Measurements from ENCODE around the gene ZNF521. TPM values are rescaled to one million over a fixed set of nuclear protein-coding genes. Genes with fewer than 3 reads are reported as not detected.

The ZNF521 gene
- total RNA-seq, 1 experiment from 2014 or later: not detected

GRCh38 chr18:25167612-25168410 lies 184.2 kb downstream of the ZNF521 start:
- Histone ChIP-seq H3K79me2 (ENCODE audit: low read length) (no peaks in the 10 kb centered on the region), H3K27ac (ENCODE audit: low read length) (no peak overlapping the region), H2AFZ (ENCODE audit: low read length) (no peak overlapping the region), H4K20me1 (ENCODE audit: insufficient read depth, low read depth, low read length) (no peaks in the 10 kb centered on the region), H3K4me2 (ENCODE audit: low read depth, low read length, poor library complexity, severe bottlenecking) (no peak overlapping the region), H3K9me2 (replicated peaks; ENCODE audit: insufficient read depth, low read length) (no peaks in the 10 kb centered on the region), H3K9ac (ENCODE audit: low read length) (no peak overlapping the region), H3K9me3 (ENCODE audit: low read length) (no peaks in the 10 kb centered on the region), H3K4me3 (ENCODE audit: low read length) (no peak overlapping the region), H3K4me1 (ENCODE audit: low read length) (no peaks in the 10 kb centered on the region), H3K27me3 (ENCODE audit: low read length) (no peaks in the 10 kb centered on the region), H3K36me3 (ENCODE audit: insufficient read depth, low read length) (no peaks in the 10 kb centered on the region)
- DNase-seq: no peak

DNA sequence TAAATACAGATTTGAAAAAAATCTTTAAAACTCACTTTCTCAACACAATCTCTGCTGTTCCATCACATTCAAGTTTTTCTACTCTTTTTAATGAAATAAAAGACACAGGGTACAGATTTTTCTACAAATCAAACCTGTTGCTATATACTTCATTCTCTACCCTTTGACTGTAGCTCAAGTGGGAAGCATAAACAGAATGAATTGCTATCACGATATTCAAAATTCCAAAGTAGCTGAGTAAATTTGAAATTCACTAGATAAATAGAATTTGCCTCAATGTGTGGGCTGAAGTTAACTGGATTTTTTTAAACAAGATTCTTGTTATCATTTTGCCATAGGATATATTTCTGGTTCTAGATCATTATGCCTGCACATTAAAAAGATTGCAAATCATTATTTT lies 185.9 kb downstream of the ZNF521 start:
- H4K20me1 ChIP-seq (ENCODE audit: insufficient read depth, low read depth, low read length): no peaks in the 10 kb centered on the region
- H3K9me2 ChIP-seq (replicated peaks; ENCODE audit: insufficient read depth, low read length): no peaks in the 10 kb centered on the region
- H3K79me2 ChIP-seq (ENCODE audit: low read length): no peaks in the 10 kb centered on the region
- no peak overlapping the region for H3K9ac ChIP-seq (ENCODE audit: low read length)
- H3K4me3 ChIP-seq (ENCODE audit: low read length): no peak overlapping the region
- H3K4me2 ChIP-seq (ENCODE audit: low read depth, low read length, poor library complexity, severe bottlenecking): no peak overlapping the region
- H3K27me3 ChIP-seq (ENCODE audit: low read length): no peaks in the 10 kb centered on the region
- no peak for DNase-seq
- H3K4me1 ChIP-seq (ENCODE audit: low read length): no peaks in the 10 kb centered on the region
- H3K27ac ChIP-seq (ENCODE audit: low read length): no peak overlapping the region
- no peaks in the 10 kb centered on the region for H3K36me3 ChIP-seq (ENCODE audit: insufficient read depth, low read length)
- no peaks in the 10 kb centered on the region for H3K9me3 ChIP-seq (ENCODE audit: low read length)
- no peak overlapping the region for H2AFZ ChIP-seq (ENCODE audit: low read length)

DNA sequence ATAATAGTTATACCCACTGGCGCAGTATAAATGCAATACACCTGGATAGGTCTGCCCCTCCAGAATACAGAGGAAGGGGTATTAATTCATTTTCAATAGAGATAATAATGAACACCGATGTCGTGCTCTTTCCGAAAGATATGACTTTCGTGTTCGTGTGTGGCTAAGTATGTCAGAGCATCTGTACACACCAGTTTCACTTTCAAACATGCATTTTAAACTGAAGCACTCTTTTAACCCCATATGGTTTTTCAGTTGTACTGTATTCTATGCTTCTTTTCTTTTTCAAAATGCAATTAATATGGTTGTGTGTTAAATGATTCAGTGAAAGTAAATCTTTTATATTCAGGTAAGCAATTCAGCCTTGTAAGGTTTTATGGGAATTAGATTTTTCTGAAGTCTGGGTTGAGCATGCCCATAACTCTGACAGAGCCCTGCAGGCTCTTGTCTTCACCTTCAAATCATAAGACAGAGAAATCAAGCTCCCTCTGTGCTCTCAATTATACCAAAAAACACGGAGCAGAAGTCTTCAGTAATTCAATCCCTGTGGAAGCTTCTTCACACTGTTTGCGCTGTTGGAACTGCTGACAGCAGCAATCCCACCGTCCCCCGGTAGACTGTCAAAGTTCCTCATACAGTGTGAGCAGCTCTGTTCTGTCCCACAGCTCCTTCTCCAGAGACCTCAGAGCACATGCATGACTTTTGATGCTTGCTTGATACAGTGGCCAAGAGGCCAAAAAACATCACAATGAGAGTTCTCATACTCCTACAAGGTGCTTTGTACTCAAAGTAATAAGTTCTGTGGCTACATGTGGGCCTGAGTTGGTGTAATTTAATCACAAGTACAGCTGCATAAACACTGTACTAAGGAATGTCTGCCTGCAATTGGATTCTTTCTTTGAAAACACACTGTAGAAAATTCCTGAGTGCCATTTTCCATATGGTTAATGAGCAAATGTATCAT lies 186.8 kb downstream of the ZNF521 start:
- no peak overlapping the region for H3K9ac ChIP-seq (ENCODE audit: low read length)
- no peak overlapping the region for H3K4me2 ChIP-seq (ENCODE audit: low read depth, low read length, poor library complexity, severe bottlenecking)
- no peak overlapping the region for H3K4me3 ChIP-seq (ENCODE audit: low read length)

GRCh38 chr18:25164211-25164847 lies 187.6 kb downstream of the ZNF521 start:
- no peak for DNase-seq
- Histone ChIP-seq H3K27me3 (ENCODE audit: low read length) (no peaks in the 10 kb centered on the region), H3K4me2 (ENCODE audit: low read depth, low read length, poor library complexity, severe bottlenecking) (no peak overlapping the region), H3K9ac (ENCODE audit: low read length) (no peak overlapping the region), H3K9me2 (replicated peaks; ENCODE audit: insufficient read depth, low read length) (no peaks in the 10 kb centered on the region), H2AFZ (ENCODE audit: low read length) (no peak overlapping the region), H3K4me3 (ENCODE audit: low read length) (no peak overlapping the region), H4K20me1 (ENCODE audit: insufficient read depth, low read depth, low read length) (no peaks in the 10 kb centered on the region), H3K79me2 (ENCODE audit: low read length) (no peaks in the 10 kb centered on the region), H3K9me3 (ENCODE audit: low read length) (no peaks in the 10 kb centered on the region), H3K4me1 (ENCODE audit: low read length) (no peaks in the 10 kb centered on the region), H3K36me3 (ENCODE audit: insufficient read depth, low read length) (no peaks in the 10 kb centered on the region), H3K27ac (ENCODE audit: low read length) (no peak overlapping the region)

More for the DNA sequence above, 186.8 kb downstream of the ZNF521 start:
- H3K79me2 ChIP-seq (ENCODE audit: low read length): no peaks in the 10 kb centered on the region
- no peaks in the 10 kb centered on the region for H3K9me2 ChIP-seq (replicated peaks; ENCODE audit: insufficient read depth, low read length)
- H3K4me1 ChIP-seq (ENCODE audit: low read length): no peaks in the 10 kb centered on the region
- no peaks in the 10 kb centered on the region for H3K9me3 ChIP-seq (ENCODE audit: low read length)
- no peak for DNase-seq
- no peaks in the 10 kb centered on the region for H3K36me3 ChIP-seq (ENCODE audit: insufficient read depth, low read length)
- H3K27ac ChIP-seq (ENCODE audit: low read length): no peak overlapping the region
- no peaks in the 10 kb centered on the region for H3K27me3 ChIP-seq (ENCODE audit: low read length)
- no peaks in the 10 kb centered on the region for H4K20me1 ChIP-seq (ENCODE audit: insufficient read depth, low read depth, low read length)
- no peak overlapping the region for H2AFZ ChIP-seq (ENCODE audit: low read length)

GRCh38 chr18:25153426-25153825 lies 198.5 kb downstream of the ZNF521 start:
- no peak overlapping the region for H2AFZ ChIP-seq (ENCODE audit: low read length)
- no peak overlapping the region for H3K27ac ChIP-seq (ENCODE audit: low read length)
- no peaks in the 10 kb centered on the region for H3K9me2 ChIP-seq (replicated peaks; ENCODE audit: insufficient read depth, low read length)
- H3K9me3 ChIP-seq (ENCODE audit: low read length): no peaks in the 10 kb centered on the region
- H3K9ac ChIP-seq (ENCODE audit: low read length): no peak overlapping the region
- no peaks in the 10 kb centered on the region for H4K20me1 ChIP-seq (ENCODE audit: insufficient read depth, low read depth, low read length)
- H3K79me2 ChIP-seq (ENCODE audit: low read length): no peaks in the 10 kb centered on the region
- H3K36me3 ChIP-seq (ENCODE audit: insufficient read depth, low read length): no peaks in the 10 kb centered on the region
- no peak overlapping the region for H3K4me3 ChIP-seq (ENCODE audit: low read length)
- H3K4me1 ChIP-seq (ENCODE audit: low read length): no peaks in the 10 kb centered on the region
- DNase-seq: no peak
- H3K4me2 ChIP-seq (ENCODE audit: low read depth, low read length, poor library complexity, severe bottlenecking): no peak overlapping the region
- no peaks in the 10 kb centered on the region for H3K27me3 ChIP-seq (ENCODE audit: low read length)

- no peak overlapping the region for H3K9ac ChIP-seq (ENCODE audit: low read length)
- no peaks in the 10 kb centered on the region for H3K36me3 ChIP-seq (ENCODE audit: insufficient read depth, low read length)
- no peaks in the 10 kb centered on the region for H3K4me1 ChIP-seq (ENCODE audit: low read length)
- H2AFZ ChIP-seq (ENCODE audit: low read length): no peak overlapping the region
- no peak overlapping the region for H3K4me3 ChIP-seq (ENCODE audit: low read length)
- H3K27ac ChIP-seq (ENCODE audit: low read length): no peak overlapping the region
- H3K9me3 ChIP-seq (ENCODE audit: low read length): no peaks in the 10 kb centered on the region
- no peak for DNase-seq
- no peaks in the 10 kb centered on the region for H3K9me2 ChIP-seq (replicated peaks; ENCODE audit: insufficient read depth, low read length)
- no peaks in the 10 kb centered on the region for H3K27me3 ChIP-seq (ENCODE audit: low read length)
- no peaks in the 10 kb centered on the region for H3K79me2 ChIP-seq (ENCODE audit: low read length)
- no peaks in the 10 kb centered on the region for H4K20me1 ChIP-seq (ENCODE audit: insufficient read depth, low read depth, low read length)
- no peak overlapping the region for H3K4me2 ChIP-seq (ENCODE audit: low read depth, low read length, poor library complexity, severe bottlenecking)
Measured at GRCh38 chr18:25147877-25148488, 204.0 kb downstream of the ZNF521 start.

DNA sequence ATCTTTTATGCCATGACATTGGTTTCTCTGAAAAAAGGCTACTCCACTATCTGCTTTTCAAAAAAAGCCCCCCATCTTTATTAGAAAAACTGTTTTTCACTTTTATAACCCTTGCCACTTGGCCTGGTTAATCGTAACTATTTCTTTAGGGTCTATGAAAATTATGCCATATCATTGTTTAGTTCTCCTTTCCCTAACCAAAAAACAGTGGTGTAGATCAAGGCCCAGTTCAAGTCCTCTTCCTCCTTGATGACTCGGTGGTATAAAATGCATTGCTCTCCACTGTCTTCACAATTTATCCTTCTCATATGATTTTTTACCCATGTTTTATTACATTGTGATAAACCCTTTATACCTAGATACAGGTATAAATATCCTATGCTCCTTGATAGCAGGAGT lies 205.5 kb downstream of the ZNF521 start:
- Histone ChIP-seq H3K4me1 (ENCODE audit: low read length) (no peaks in the 10 kb centered on the region), H3K4me3 (ENCODE audit: low read length) (no peak overlapping the region), H2AFZ (ENCODE audit: low read length) (no peak overlapping the region), H3K9ac (ENCODE audit: low read length) (no peak overlapping the region), H3K27ac (ENCODE audit: low read length) (no peak overlapping the region), H3K9me3 (ENCODE audit: low read length) (no peaks in the 10 kb centered on the region), H3K27me3 (ENCODE audit: low read length) (no peaks in the 10 kb centered on the region), H3K4me2 (ENCODE audit: low read depth, low read length, poor library complexity, severe bottlenecking) (no peak overlapping the region), H3K36me3 (ENCODE audit: insufficient read depth, low read length) (no peaks in the 10 kb centered on the region), H3K9me2 (replicated peaks; ENCODE audit: insufficient read depth, low read length) (no peaks in the 10 kb centered on the region), H4K20me1 (ENCODE audit: insufficient read depth, low read depth, low read length) (no peaks in the 10 kb centered on the region), H3K79me2 (ENCODE audit: low read length) (no peaks in the 10 kb centered on the region)
- DNase-seq: no peak
